NCI-H82 treated with DMSO at 0.1 percent for 48 hours (cell line): ENCODE results near the gene EGFLAM.
A peak's percentile ranks its signal among the peaks of the same experiment; 100 is the strongest.

Source experiments
- DNase-seq: peaks from one replicate; lab custom pipeline; 2025; ENCODE audit not compliant: unreplicated experiment; lab: John Stamatoyannopoulos, UW

The EGFLAM gene

GRCh38 chr5:38258319-38259061, at the start of gene EGFLAM:
Gene EGFLAM (plus strand): TSS chr5:38258559. CDS start chr5:38258755, 196 bp downstream.
- DNase-seq = peak; percentile 45

- peak; percentile 10 for DNase-seq
Observed at GRCh38 chr5:38208782-38209378, 49.5 kb upstream of the EGFLAM start.

- DNase-seq = no peak
Observed at GRCh38 chr5:38210676-38211353, 47.5 kb upstream of the EGFLAM start.

- no peak for DNase-seq
Observed at GRCh38 chr5:38211354-38211710, 47.0 kb upstream of the EGFLAM start.

GRCh38 chr5:38212307-38212706, 46.1 kb upstream of the EGFLAM start:
- no peak for DNase-seq

- peak; percentile 17 for DNase-seq
Observed at GRCh38 chr5:38226091-38226490, 32.3 kb upstream of the EGFLAM start.

GRCh38 chr5:38228914-38229313, 29.4 kb upstream of the EGFLAM start:
- DNase-seq = no peak

GRCh38 chr5:38234737-38235136, 23.6 kb upstream of the EGFLAM start:
- no peak for DNase-seq

- no peak for DNase-seq
Observed at GRCh38 chr5:38237681-38238080, 20.7 kb upstream of the EGFLAM start.

- no peak for DNase-seq
Observed at GRCh38 chr5:38240212-38240611, 18.1 kb upstream of the EGFLAM start.

GRCh38 chr5:38241655-38242054, 16.7 kb upstream of the EGFLAM start:
- DNase-seq = no peak

- no peak for DNase-seq
Observed at GRCh38 chr5:38245307-38245706, 13.1 kb upstream of the EGFLAM start.

GRCh38 chr5:38249301-38249700, 9.1 kb upstream of the EGFLAM start:
- no peak for DNase-seq

- DNase-seq = no peak
Observed at GRCh38 chr5:38249812-38250211, 8.5 kb upstream of the EGFLAM start.

- DNase-seq = no peak
Observed at GRCh38 chr5:38250763-38251448, 7.5 kb upstream of the EGFLAM start.

GRCh38 chr5:38253759-38254158, 4.6 kb upstream of the EGFLAM start:
- no peak for DNase-seq

GRCh38 chr5:38257308-38258041, 884 bp upstream of the EGFLAM start:
- DNase-seq = peak; percentile 86

GRCh38 chr5:38258042-38258318, 379 bp upstream of the EGFLAM start:
- no peak for DNase-seq

GRCh38 chr5:38259062-38259808, 876 bp downstream of the EGFLAM start:
- DNase-seq = no peak

GRCh38 chr5:38259809-38260160, 1.4 kb downstream of the EGFLAM start:
- DNase-seq = no peak

- no peak for DNase-seq
Observed at GRCh38 chr5:38263983-38264382, 5.6 kb downstream of the EGFLAM start.
